ENCODE results near the gene ARHGAP5.

ARHGAP5 gene

DNA sequence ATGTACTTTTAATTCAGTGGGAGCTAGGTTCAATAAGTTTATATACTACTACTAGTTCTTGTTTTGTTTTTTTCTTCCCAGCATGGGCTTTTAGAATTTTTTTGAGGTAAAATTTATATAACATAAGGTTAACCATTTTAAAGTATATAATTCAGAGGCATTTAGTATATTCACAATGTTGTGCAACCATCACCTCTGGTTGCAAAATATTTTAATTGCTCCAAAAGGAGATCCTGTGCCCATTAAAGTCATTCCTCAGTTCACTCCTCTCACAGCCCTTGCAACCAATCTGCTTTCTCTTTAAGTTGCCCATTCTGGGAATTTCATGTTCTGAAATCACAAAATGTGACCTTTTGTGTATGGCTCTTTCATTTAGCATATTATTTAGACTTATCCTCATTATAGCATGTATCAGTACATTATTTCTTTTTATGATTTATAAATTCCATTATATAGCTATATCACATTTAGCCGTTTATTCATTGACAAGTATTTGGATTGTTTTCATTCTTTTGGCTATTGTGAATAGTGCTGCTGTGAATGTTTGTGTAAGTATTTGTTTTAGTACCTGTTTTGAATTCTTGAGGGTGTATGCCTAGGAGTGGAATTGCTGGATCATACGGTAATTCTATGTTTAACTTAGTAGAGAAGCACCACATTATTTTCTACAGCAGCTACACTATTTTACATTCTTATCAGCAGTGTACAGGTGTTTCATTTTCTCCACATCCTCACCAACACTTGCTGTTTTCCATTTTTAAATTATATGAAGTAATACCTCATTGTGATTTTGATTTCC is 59.1 kb downstream of the ARHGAP5 start:
- Histone ChIP-seq H3K79me2 (ENCODE audit: insufficient read depth, low read length) (no peaks in the 10 kb centered on the region), H2AFZ (ENCODE audit: low read length) (no peak overlapping the region), H3K36me3 (ENCODE audit: insufficient read depth, low read length) (no peaks in the 10 kb centered on the region), H3K9me3 (ENCODE audit: low read length) (0 out of 2 replicates have a peak, but pooled peaks cover 3% of the 10 kb centered on the region), H3F3A (ENCODE audit: insufficient read depth, low read length) (no peaks in the 10 kb centered on the region), H3K4me2 (ENCODE audit: low read length) (no peak overlapping the region), H4K20me1 (ENCODE audit: insufficient read depth, low read length) (no peaks in the 10 kb centered on the region), H3K27me3 (ENCODE audit: insufficient read depth, low read length) (no peaks in the 10 kb centered on the region), H3K27ac (ENCODE audit: low read depth, low read length, poor library complexity, severe bottlenecking) (no peak overlapping the region), H3K4me3 (ENCODE audit: low read depth, low read length, poor library complexity, severe bottlenecking) (no peak overlapping the region), H3K9ac (ENCODE audit: low read length) (no peak overlapping the region), H3K4me1 (ENCODE audit: insufficient read depth, low read length, severe bottlenecking) (no peaks in the 10 kb centered on the region), H3K9me2 (ENCODE audit: low read depth, low read length) (no peaks in the 10 kb centered on the region)
- TF ChIP-seq, protein P1, sequence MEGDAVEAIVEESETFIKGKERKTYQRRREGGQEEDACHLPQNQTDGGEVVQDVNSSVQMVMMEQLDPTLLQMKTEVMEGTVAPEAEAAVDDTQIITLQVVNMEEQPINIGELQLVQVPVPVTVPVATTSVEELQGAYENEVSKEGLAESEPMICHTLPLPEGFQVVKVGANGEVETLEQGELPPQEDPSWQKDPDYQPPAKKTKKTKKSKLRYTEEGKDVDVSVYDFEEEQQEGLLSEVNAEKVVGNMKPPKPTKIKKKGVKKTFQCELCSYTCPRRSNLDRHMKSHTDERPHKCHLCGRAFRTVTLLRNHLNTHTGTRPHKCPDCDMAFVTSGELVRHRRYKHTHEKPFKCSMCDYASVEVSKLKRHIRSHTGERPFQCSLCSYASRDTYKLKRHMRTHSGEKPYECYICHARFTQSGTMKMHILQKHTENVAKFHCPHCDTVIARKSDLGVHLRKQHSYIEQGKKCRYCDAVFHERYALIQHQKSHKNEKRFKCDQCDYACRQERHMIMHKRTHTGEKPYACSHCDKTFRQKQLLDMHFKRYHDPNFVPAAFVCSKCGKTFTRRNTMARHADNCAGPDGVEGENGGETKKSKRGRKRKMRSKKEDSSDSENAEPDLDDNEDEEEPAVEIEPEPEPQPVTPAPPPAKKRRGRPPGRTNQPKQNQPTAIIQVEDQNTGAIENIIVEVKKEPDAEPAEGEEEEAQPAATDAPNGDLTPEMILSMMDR (IDR thresholded peaks at IDR 0.05; ENCODE audit: low read length), result no peak
- TF ChIP-seq EZH2 (IDR thresholded peaks at IDR 0.05; ENCODE audit: borderline replicate concordance, low read length), result no peak

DNA sequence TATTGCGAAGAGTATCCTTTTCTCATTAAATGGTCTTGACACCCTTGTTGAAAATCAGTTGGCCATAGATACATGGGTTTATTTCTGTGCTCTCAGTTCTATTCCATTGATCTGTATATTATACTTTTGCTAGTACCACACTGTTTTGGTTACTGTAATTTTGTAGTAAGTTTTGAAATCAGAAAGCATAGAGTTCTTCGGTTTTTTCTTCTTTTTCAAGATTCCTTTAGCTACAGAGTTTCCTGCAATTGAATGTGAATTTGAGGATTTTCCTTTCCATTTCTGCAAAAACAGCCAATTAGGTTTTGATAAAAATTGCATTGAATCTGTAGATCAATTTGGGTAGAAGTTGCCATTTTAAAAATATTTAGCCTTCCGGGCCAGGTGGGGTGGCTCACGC is 60.2 kb downstream of the ARHGAP5 start:
- no peak for TF ChIP-seq EZH2 (IDR thresholded peaks at IDR 0.05; ENCODE audit: borderline replicate concordance, low read length)
- TF ChIP-seq, protein P1 (IDR thresholded peaks at IDR 0.05; ENCODE audit: low read length), result no peak
- no peaks in the 10 kb centered on the region for H3K36me3 ChIP-seq (ENCODE audit: insufficient read depth, low read length)
- no peak overlapping the region for H2AFZ ChIP-seq (ENCODE audit: low read length)
- H3F3A ChIP-seq (ENCODE audit: insufficient read depth, low read length), result no peaks in the 10 kb centered on the region
- H3K27me3 ChIP-seq (ENCODE audit: insufficient read depth, low read length), result no peaks in the 10 kb centered on the region
- H3K4me2 ChIP-seq (ENCODE audit: low read length), result no peak overlapping the region
- H3K4me1 ChIP-seq (ENCODE audit: insufficient read depth, low read length, severe bottlenecking), result no peaks in the 10 kb centered on the region
- no peak overlapping the region for H3K27ac ChIP-seq (ENCODE audit: low read depth, low read length, poor library complexity, severe bottlenecking)
- no peaks in the 10 kb centered on the region for H4K20me1 ChIP-seq (ENCODE audit: insufficient read depth, low read length)
- no peak overlapping the region for H3K4me3 ChIP-seq (ENCODE audit: low read depth, low read length, poor library complexity, severe bottlenecking)
- H3K9ac ChIP-seq (ENCODE audit: low read length), result no peak overlapping the region
- H3K9me2 ChIP-seq (ENCODE audit: low read depth, low read length), result no peaks in the 10 kb centered on the region
- 0 out of 2 replicates have a peak, but pooled peaks cover 3% of the 10 kb centered on the region for H3K9me3 ChIP-seq (ENCODE audit: low read length)
- no peaks in the 10 kb centered on the region for H3K79me2 ChIP-seq (ENCODE audit: insufficient read depth, low read length)

DNA sequence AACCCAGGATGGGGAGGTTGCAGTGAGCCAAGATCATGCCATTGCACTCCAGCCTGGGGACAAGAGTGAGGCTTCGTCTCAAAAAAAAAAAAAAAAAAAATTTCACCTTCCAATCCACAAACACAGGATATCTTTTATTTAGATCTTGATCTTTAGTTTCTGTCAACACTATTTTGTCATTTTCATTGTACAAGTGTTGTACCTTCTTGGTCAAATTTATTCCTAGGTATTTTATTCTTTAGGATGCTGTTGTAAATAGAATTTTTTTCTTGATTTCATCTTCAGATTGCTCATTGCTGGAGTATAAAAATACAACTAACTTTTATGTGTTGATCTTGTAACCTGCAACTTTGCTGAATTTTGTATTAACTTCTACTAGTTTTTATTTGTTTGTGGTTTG is 60.8 kb downstream of the ARHGAP5 start:
- Histone ChIP-seq H2AFZ (ENCODE audit: low read length) (no peak overlapping the region), H3K27ac (ENCODE audit: low read depth, low read length, poor library complexity, severe bottlenecking) (no peak overlapping the region), H3K9me2 (ENCODE audit: low read depth, low read length) (no peaks in the 10 kb centered on the region), H3F3A (ENCODE audit: insufficient read depth, low read length) (no peaks in the 10 kb centered on the region), H3K27me3 (ENCODE audit: insufficient read depth, low read length) (no peaks in the 10 kb centered on the region), H3K4me3 (ENCODE audit: low read depth, low read length, poor library complexity, severe bottlenecking) (no peak overlapping the region), H3K9ac (ENCODE audit: low read length) (no peak overlapping the region), H3K9me3 (ENCODE audit: low read length) (0 out of 2 replicates have a peak, but pooled peaks cover 3% of the 10 kb centered on the region), H3K79me2 (ENCODE audit: insufficient read depth, low read length) (no peaks in the 10 kb centered on the region), H3K4me1 (ENCODE audit: insufficient read depth, low read length, severe bottlenecking) (no peaks in the 10 kb centered on the region), H3K36me3 (ENCODE audit: insufficient read depth, low read length) (no peaks in the 10 kb centered on the region), H3K4me2 (ENCODE audit: low read length) (no peak overlapping the region), H4K20me1 (ENCODE audit: insufficient read depth, low read length) (no peaks in the 10 kb centered on the region)
- TF ChIP-seq, protein P1 (IDR thresholded peaks at IDR 0.05; ENCODE audit: low read length), result no peak
- TF ChIP-seq EZH2 (IDR thresholded peaks at IDR 0.05; ENCODE audit: borderline replicate concordance, low read length), result no peak

Data from OCI-LY1 (cell line).